ENCODE measurements around the gene TUBB4A.
A peak's percentile ranks its signal among the peaks of the same experiment; 100 is the strongest.
"Not testable (repeated sequence)": the region's sequence is repeated elsewhere in the genome, so short reads cannot be mapped to it uniquely, and the experiment has no call there.

The TUBB4A gene

GRCh38 chr19:6524311-6524710, 22.2 kb upstream of the TUBB4A start:
- DNase-seq (ENCODE audit: low spot score): no peak

GRCh38 chr19:6522712-6523111, 20.6 kb upstream of the TUBB4A start:
- DNase-seq (ENCODE audit: low spot score): no peak

- DNase-seq (ENCODE audit: low spot score): no peak
Observed at GRCh38 chr19:6521718-6522646, 19.9 kb upstream of the TUBB4A start.

GRCh38 chr19:6519289-6519688, 17.2 kb upstream of the TUBB4A start:
- DNase-seq (ENCODE audit: low spot score): peak; percentile 78

GRCh38 chr19:6518145-6518911, 16.2 kb upstream of the TUBB4A start:
- no peak for DNase-seq (ENCODE audit: low spot score)

- peak; percentile 92 for DNase-seq (ENCODE audit: low spot score)
Observed at GRCh38 chr19:6516659-6517291, 14.7 kb upstream of the TUBB4A start.

GRCh38 chr19:6516018-6516658, 14.0 kb upstream of the TUBB4A start:
- peak; percentile 98 for DNase-seq (ENCODE audit: low spot score)

- no peak for DNase-seq (ENCODE audit: low spot score)
Observed at GRCh38 chr19:6514926-6515544, 12.9 kb upstream of the TUBB4A start.

- DNase-seq (ENCODE audit: low spot score): no peak
Observed at GRCh38 chr19:6514089-6514488, 12.0 kb upstream of the TUBB4A start.

GRCh38 chr19:6510618-6511017, 8.5 kb upstream of the TUBB4A start:
- no peak for DNase-seq (ENCODE audit: low spot score)

- DNase-seq (ENCODE audit: low spot score): peak; percentile 37
Observed at GRCh38 chr19:6509118-6509971, 7.2 kb upstream of the TUBB4A start.

GRCh38 chr19:6508028-6508771, 6.1 kb upstream of the TUBB4A start:
- DNase-seq (ENCODE audit: low spot score): not testable (repeated sequence)

- no peak for DNase-seq (ENCODE audit: low spot score)
Observed at GRCh38 chr19:6503407-6504201, 1.5 kb upstream of the TUBB4A start.

GRCh38 chr19:6500837-6501739, 1.0 kb downstream of the TUBB4A start:
- DNase-seq (ENCODE audit: low spot score): no peak

GRCh38 chr19:6499052-6499790, 2.9 kb downstream of the TUBB4A start:
- DNase-seq (ENCODE audit: low spot score): no peak

- no peak for DNase-seq (ENCODE audit: low spot score)
Observed at GRCh38 chr19:6498294-6499036, 3.6 kb downstream of the TUBB4A start.

- DNase-seq (ENCODE audit: low spot score): no peak
Observed at GRCh38 chr19:6495947-6496346, 6.2 kb downstream of the TUBB4A start.

All from AG20443 (cell line).